GM12892 (cell line): ENCODE data around the gene SH2D3A.

ENCODE experiments used
- POLR2A ChIP-seq: IDR thresholded peaks from 2 replicates; pipeline ENCODE4 v1.6.1; 2011; ENCODE audit warnings: low read depth, low read length, control low read depth
- POLR2AphosphoS5 ChIP-seq: IDR thresholded peaks from 2 replicates; pipeline ENCODE4 v1.6.1; 2011; ENCODE audit warnings: low read depth, low read length, control low read depth

DNA sequence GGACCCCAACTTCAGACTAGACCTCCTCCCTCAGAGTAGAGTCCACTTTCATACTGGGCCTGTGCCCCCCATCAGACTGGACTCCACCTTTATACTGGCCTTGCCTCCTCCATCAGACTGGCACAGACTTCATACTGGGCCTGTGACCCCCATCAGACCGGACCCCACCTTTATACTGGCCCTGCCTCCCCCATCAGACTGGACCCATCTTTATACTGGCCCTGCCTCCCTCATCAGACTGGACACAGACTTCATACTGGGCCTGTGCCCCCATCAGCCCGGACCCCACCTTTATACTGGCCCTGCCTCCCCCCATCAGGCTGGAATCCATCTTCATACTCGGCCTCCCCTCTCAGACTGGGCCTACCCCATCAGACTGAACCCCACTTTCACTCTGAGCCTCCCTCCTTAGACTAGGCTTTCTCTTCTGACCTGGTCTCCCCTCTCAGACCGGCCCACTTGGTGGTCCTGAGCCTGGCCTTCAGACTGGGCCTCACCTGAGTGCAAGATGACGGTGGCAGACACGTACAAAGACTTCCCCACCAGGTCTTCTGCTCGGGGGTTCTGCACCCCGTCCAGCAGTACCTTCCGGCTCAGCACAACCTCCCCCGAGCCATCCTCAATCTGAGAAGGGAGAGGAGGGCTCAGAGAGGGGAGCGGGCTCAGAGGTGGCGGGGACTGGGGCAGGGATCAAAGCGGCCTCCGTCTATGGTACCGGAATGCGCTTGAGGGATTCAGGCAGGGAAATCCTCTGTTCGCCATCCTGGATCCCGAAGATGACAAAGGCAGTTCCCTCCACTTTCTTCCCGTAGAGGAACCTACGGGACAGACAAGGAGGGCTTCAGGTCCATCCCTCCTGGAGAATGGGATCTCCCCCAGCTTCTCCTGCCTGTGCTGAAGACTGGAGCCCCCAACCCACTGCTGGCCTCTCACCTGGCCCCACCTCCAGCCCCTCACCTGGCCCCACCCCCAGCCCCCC is 54.3 kb downstream of the SH2D3A start:
- TF ChIP-seq POLR2A (no peak), POLR2AphosphoS5 (no peak)
